ENCODE measurements around the gene MAGI1. TPM values are rescaled to one million over a fixed set of nuclear protein-coding genes. Genes with fewer than 3 reads are reported as not detected.
"Not testable (repeated sequence)": the region's sequence is repeated elsewhere in the genome, so short reads cannot be mapped to it uniquely, and the experiment has no call there.

Gene MAGI1
- polyA plus RNA-seq, 10 donors = 9.5 to 18.3 (median 14.3) TPM

GRCh38 chr3:65568497-65568896 lies 470.2 kb downstream of the MAGI1 start:
- DNase-seq = no peak

- DNase-seq = not testable (repeated sequence)
Measured at GRCh38 chr3:65565744-65566143, 473.0 kb downstream of the MAGI1 start.

- DNase-seq = no peak
Measured at GRCh38 chr3:65564483-65564882, 474.2 kb downstream of the MAGI1 start.

- no peak for DNase-seq
Measured at GRCh38 chr3:65563861-65564260, 474.9 kb downstream of the MAGI1 start.

- no peak for DNase-seq
Measured at GRCh38 chr3:65562447-65562846, 476.3 kb downstream of the MAGI1 start.

- no peak for DNase-seq
Measured at GRCh38 chr3:65561617-65562016, 477.1 kb downstream of the MAGI1 start.

- DNase-seq = no peak
Measured at GRCh38 chr3:65560901-65561300, 477.8 kb downstream of the MAGI1 start.

GRCh38 chr3:65560133-65560532 lies 478.6 kb downstream of the MAGI1 start:
- no peak for DNase-seq

- no peak for DNase-seq
Measured at GRCh38 chr3:65559643-65560042, 479.1 kb downstream of the MAGI1 start.

- DNase-seq = no peak
Measured at GRCh38 chr3:65558826-65559225, 479.9 kb downstream of the MAGI1 start.

- DNase-seq = no peak
Measured at GRCh38 chr3:65557899-65558564, 480.7 kb downstream of the MAGI1 start.

- DNase-seq = no peak
Measured at GRCh38 chr3:65556934-65557577, 481.7 kb downstream of the MAGI1 start.

GRCh38 chr3:65552434-65552833 lies 486.3 kb downstream of the MAGI1 start:
- no peak for DNase-seq

GRCh38 chr3:65551945-65552344 lies 486.8 kb downstream of the MAGI1 start:
- DNase-seq = no peak

- no peak for DNase-seq
Measured at GRCh38 chr3:65550137-65550536, 488.6 kb downstream of the MAGI1 start.

- no peak for DNase-seq
Measured at GRCh38 chr3:65549626-65549959, 489.1 kb downstream of the MAGI1 start.

GRCh38 chr3:65548848-65549625 lies 489.7 kb downstream of the MAGI1 start:
- DNase-seq = peak in 2 of 3 donors; percentile 40 to 72

- DNase-seq = no peak
Measured at GRCh38 chr3:65545429-65545828, 493.3 kb downstream of the MAGI1 start.

- not testable (repeated sequence) for DNase-seq
Measured at GRCh38 chr3:65543391-65543790, 495.3 kb downstream of the MAGI1 start.

- DNase-seq = no peak
Measured at GRCh38 chr3:65540666-65541065, 498.1 kb downstream of the MAGI1 start.

- no peak for DNase-seq
Measured at GRCh38 chr3:65539616-65540015, 499.1 kb downstream of the MAGI1 start.

- no peak for DNase-seq
Measured at GRCh38 chr3:65538101-65538500, 500.6 kb downstream of the MAGI1 start.

GRCh38 chr3:65537109-65537508 lies 501.6 kb downstream of the MAGI1 start:
- no peak for DNase-seq

All from muscle of back (tissue), 11 donors.